ENCODE results near the gene MOGAT1.
"Not testable (repeated sequence)": the region's sequence is repeated elsewhere in the genome, so short reads cannot be mapped to it uniquely, and the experiment has no call there.

MOGAT1 gene

GRCh38 chr2:222745836-222746559, 74.5 kb downstream of the MOGAT1 start:
- no peak for DNase-seq

- DNase-seq: no peak
Observed at GRCh38 chr2:222747526-222748160, 76.2 kb downstream of the MOGAT1 start.

- DNase-seq: no peak
Observed at GRCh38 chr2:222750533-222750932, 79.1 kb downstream of the MOGAT1 start.

GRCh38 chr2:222751238-222751637, 79.8 kb downstream of the MOGAT1 start:
- no peak for DNase-seq

- DNase-seq: no peak
Observed at GRCh38 chr2:222751821-222752719, 80.6 kb downstream of the MOGAT1 start.

- DNase-seq: no peak
Observed at GRCh38 chr2:222752746-222753145, 81.3 kb downstream of the MOGAT1 start.

GRCh38 chr2:222753251-222753824, 81.9 kb downstream of the MOGAT1 start:
- no peak for DNase-seq

GRCh38 chr2:222754324-222754930, 83.0 kb downstream of the MOGAT1 start:
- no peak for DNase-seq

- DNase-seq: not testable (repeated sequence)
Observed at GRCh38 chr2:222755593-222755992, 84.1 kb downstream of the MOGAT1 start.

- DNase-seq: no peak
Observed at GRCh38 chr2:222756362-222756831, 84.9 kb downstream of the MOGAT1 start.

GRCh38 chr2:222756951-222757650, 85.6 kb downstream of the MOGAT1 start:
- no peak for DNase-seq
